IMR-90 (cell line): ENCODE results near the gene IFFO2. TPM values are rescaled to one million over a fixed set of nuclear protein-coding genes. Genes with fewer than 3 reads are reported as not detected.

ENCODE experiments used
- ATAC-seq: fragments of 200-7000 bp; cut with Tn5 transposase; 2 replicates; pipeline ENCODE4 v1.9.1; 2020; ENCODE audit warnings: low read depth, mild to moderate bottlenecking, moderate library complexity
- BruUV-seq: library from RNA; stranded (reverse); fragments of 400-500 nt; replicated peaks from 2 replicates; lab custom pipeline; 2021; lab: Mats Ljungman, UMichigan
- CTCF ChIA-PET: fragments of 300-600 bp; formaldehyde crosslinking; extraction: SDS; loops from one replicate; lab custom pipeline; 2021; ENCODE audit warnings: antibody characterized with exemption; lab: Yijun Ruan, JAX
- POLR2A ChIA-PET: fragments of 300-600 bp; sonication (Branson Sonifier 250); formaldehyde crosslinking; loops from one replicate; lab custom pipeline; 2022; ENCODE audit warnings: antibody characterized with exemption; ENCODE audit not compliant: unreplicated experiment; lab: Charles Lee
- DNase-seq: peaks from one replicate; pipeline ENCODE4 v3.0.0; 2013
- H2AFZ ChIP-seq: replicated peaks from 2 replicates; pipeline ENCODE3; 2013; ENCODE audit warnings: low read length, mild to moderate bottlenecking; ENCODE audit not compliant: poor library complexity
- H2AK5ac ChIP-seq: 2 replicates; pipeline ENCODE4 v1.6.1; 2013; ENCODE audit warnings: low read depth, low read length, inconsistent platforms
- H2AK9ac ChIP-seq: replicated peaks from 2 replicates; pipeline ENCODE3; 2013; ENCODE audit warnings: mild to moderate bottlenecking, low read depth, low read length, moderate library complexity; ENCODE audit not compliant: poor library complexity
- H2BK120ac ChIP-seq: 2 replicates; pipeline ENCODE4 v1.6.1; 2013; ENCODE audit warnings: low read depth, low read length, inconsistent platforms
- H2BK15ac ChIP-seq: 3 replicates; pipeline ENCODE4 v1.6.1; 2013; ENCODE audit warnings: low read depth, low read length, inconsistent platforms
- H2BK20ac ChIP-seq: 2 replicates; pipeline ENCODE4 v1.6.1; 2013; ENCODE audit warnings: low read depth, mild to moderate bottlenecking, inconsistent platforms, low read length, moderate library complexity
- H2BK5ac ChIP-seq: 2 replicates; pipeline ENCODE4 v1.6.1; 2013; ENCODE audit warnings: mild to moderate bottlenecking, low read depth, low read length, inconsistent platforms; ENCODE audit not compliant: poor library complexity, severe bottlenecking
- H3K14ac ChIP-seq: replicated peaks from 2 replicates; pipeline ENCODE4 v1.6.1; 2013; ENCODE audit warnings: low read depth, low read length, inconsistent platforms
- H3K18ac ChIP-seq: 2 replicates; pipeline ENCODE4 v1.6.1; 2013; ENCODE audit warnings: low read depth, low read length, control low read depth
- H3K23ac ChIP-seq: 2 replicates; pipeline ENCODE4 v1.6.1; 2013; ENCODE audit warnings: low read depth, low read length, inconsistent platforms
- H3K27ac ChIP-seq: 2 replicates; pipeline ENCODE4 v1.5.1; 2013; ENCODE audit warnings: mild to moderate bottlenecking, control low read depth, low read length; ENCODE audit not compliant: insufficient read depth
- H3K27me3 ChIP-seq: 2 replicates; pipeline ENCODE4 v1.6.1; 2013; ENCODE audit warnings: low read length; ENCODE audit not compliant: control insufficient read depth, insufficient read depth
- H3K36me3 ChIP-seq: 2 replicates; pipeline ENCODE4 v1.6.1; 2013; ENCODE audit warnings: low read length, mixed read lengths; ENCODE audit not compliant: control insufficient read depth, insufficient read depth
- H3K4ac ChIP-seq: 2 replicates; pipeline ENCODE4 v1.6.1; 2013; ENCODE audit warnings: low read depth, low read length, inconsistent platforms
- H3K4me1 ChIP-seq: 2 replicates; pipeline ENCODE4 v1.6.1; 2013; ENCODE audit warnings: low read length, mixed read lengths; ENCODE audit not compliant: control insufficient read depth, insufficient read depth
- H3K4me2 ChIP-seq: 2 replicates; pipeline ENCODE4 v1.6.1; 2013; ENCODE audit warnings: low read depth, mild to moderate bottlenecking, control low read depth, low read length, moderate library complexity
- H3K4me3 ChIP-seq: 2 replicates; pipeline ENCODE4 v1.5.1; 2013; ENCODE audit warnings: low read depth, mild to moderate bottlenecking, control low read depth, low read length, moderate library complexity; ENCODE audit not compliant: insufficient read depth
- H3K56ac ChIP-seq: 2 replicates; pipeline ENCODE4 v1.6.1; 2013; ENCODE audit warnings: low read length, inconsistent platforms; ENCODE audit not compliant: insufficient read depth; ENCODE audit errors: extremely low read depth
- H3K79me1 ChIP-seq, 2 experiments: 2 replicates each; pipeline ENCODE4 v1.6.1; 2013; ENCODE audit warnings: low read length in 2 of 2, inconsistent platforms in 1 of 2, low read depth in 1 of 2
- H3K9ac ChIP-seq: 2 replicates; pipeline ENCODE4 v1.6.1; 2013; ENCODE audit warnings: low read depth, low read length, control low read depth
- H3K9me1 ChIP-seq: 2 replicates; pipeline ENCODE4 v1.6.1; 2013; ENCODE audit warnings: low read length, inconsistent platforms; ENCODE audit not compliant: insufficient read depth
- H3K9me3 ChIP-seq: 2 replicates; pipeline ENCODE4 v1.6.1; 2013; ENCODE audit warnings: low read length; ENCODE audit not compliant: control insufficient read depth, insufficient read depth
- H4K20me1 ChIP-seq: 2 replicates; pipeline ENCODE4 v1.6.1; 2013; ENCODE audit warnings: low read length, inconsistent platforms; ENCODE audit not compliant: insufficient read depth
- H4K5ac ChIP-seq: 2 replicates; pipeline ENCODE4 v1.6.1; 2013; ENCODE audit warnings: mild to moderate bottlenecking, low read depth, low read length, control low read depth
- H4K8ac ChIP-seq, 2 experiments: 2 replicates each; pipeline ENCODE4 v1.6.1; 2013; ENCODE audit warnings: low read depth in 2 of 2, low read length in 2 of 2, control low read depth in 1 of 2, inconsistent platforms in 1 of 2
- H4K91ac ChIP-seq: 2 replicates; pipeline ENCODE4 v1.6.1; 2013; ENCODE audit warnings: low read depth, low read length, inconsistent platforms; ENCODE audit not compliant: insufficient read depth
- BHLHE40 ChIP-seq: fragments of 150-350 bp; IDR thresholded peaks from 2 replicates; pipeline ENCODE4 v1.6.1; 2016; ENCODE audit warnings: mild to moderate bottlenecking, low read depth, low read length
- CEBPB ChIP-seq: IDR thresholded peaks from 2 replicates; pipeline ENCODE4 v1.6.1; 2012; ENCODE audit warnings: low read depth, low read length, improper control_type of control experiment
- CHD1 ChIP-seq: IDR thresholded peaks from 2 replicates; pipeline ENCODE4 v1.6.1; 2012; ENCODE audit warnings: low read depth, low read length, improper control_type of control experiment
- FOS ChIP-seq: fragments of 150-350 bp; IDR thresholded peaks from 2 replicates; pipeline ENCODE4 v1.6.1; 2016; ENCODE audit warnings: low read depth, low read length
- MAZ ChIP-seq: IDR thresholded peaks from 2 replicates; pipeline ENCODE4 v1.6.1; 2012; ENCODE audit warnings: low read depth, mild to moderate bottlenecking, low read length, improper control_type of control experiment, moderate library complexity, borderline replicate concordance
- MXI1 ChIP-seq: IDR thresholded peaks from 2 replicates; pipeline ENCODE4 v1.6.1; 2012; ENCODE audit warnings: low read depth, mild to moderate bottlenecking, low read length, moderate library complexity, borderline replicate concordance
- NFE2L2 ChIP-seq: fragments of 150-350 bp; IDR thresholded peaks from 2 replicates; pipeline ENCODE4 v1.6.1; 2016; ENCODE audit warnings: low read depth, mild to moderate bottlenecking, low read length
- POLR2A ChIP-seq: IDR thresholded peaks from 2 replicates; pipeline ENCODE4 v1.6.1; 2012; ENCODE audit warnings: mild to moderate bottlenecking, low read depth, low read length
- RFX5 ChIP-seq: IDR thresholded peaks from 2 replicates; pipeline ENCODE4 v1.8.0; 2012; ENCODE audit warnings: low read depth, mild to moderate bottlenecking, low read length, moderate library complexity
- SMC3 ChIP-seq: fragments of 150-350 bp; IDR thresholded peaks from 2 replicates; pipeline ENCODE4 v1.6.1; 2016; ENCODE audit warnings: low read depth, mild to moderate bottlenecking, antibody characterized with exemption, low read length, moderate library complexity
- WGBS, 2 experiments: methylation state at CpG; one replicate each; pipeline versions ENCODE4 v1.1.5 to v1.1.7; 2013; ENCODE audit warnings: missing lambda C conversion rate in 2 of 2; ENCODE audit not compliant: insufficient read length in 1 of 2; ENCODE audit errors: extremely low coverage in 2 of 2; 5-methylcytosine and 5-hydroxymethylcytosine counted together
- dilution Hi-C: fragments of 300-500 bp; cut with HindIII; formaldehyde crosslinking; loops from one replicate; pipeline ENCODE4 v1.14.3; 2018; ENCODE audit warnings: low sequenced_read_pairs; ENCODE audit not compliant: unreplicated experiment
- in situ Hi-C: fragments of 300-500 bp; cut with MboI; formaldehyde crosslinking; loops from 3 replicates; pipeline ENCODE4 v1.14.3; 2019; ENCODE audit warnings: low sequenced_read_pairs, inconsistent platforms, mixed read lengths
- intact Hi-C: fragments of 100-400 bp; cut with micrococcal nuclease; formaldehyde crosslinking; loops from 2 replicates; pipeline ENCODE4 v1.10.0; 2022
- polyA plus RNA-seq, 3 experiments: library from polyadenylated mRNA; depleted of rRNA; stranded (reverse); fragments of >200 nt; gene quantifications; 2 replicates each; pipeline ENCODE4 v1.2.3, GENCODE V29; 2012; ENCODE audit warnings: low replicate concordance in 1 of 3
- total RNA-seq: library from RNA; depleted of rRNA; stranded (reverse); fragments of >200 nt; gene quantifications from 2 replicates; pipeline ENCODE4 v1.2.3, GENCODE V29; 2012
- TF ChIP-seq, protein P1 (sequence below): fragments of 150-350 bp; IDR thresholded peaks from 2 replicates; pipeline ENCODE4 v1.6.1; 2017; ENCODE audit warnings: mild to moderate bottlenecking, antibody characterized with exemption, low read length, low read depth
- TF ChIP-seq, protein P2 (sequence below): fragments of 150-350 bp; IDR thresholded peaks from 2 replicates; pipeline ENCODE4 v1.6.1; 2016; ENCODE audit warnings: low read depth, mild to moderate bottlenecking, low read length, moderate library complexity, borderline replicate concordance

Gene IFFO2
- total and polyA plus RNA-seq, 2 of the 4 experiments (the other 2 are of a cell fraction): 14.5 to 18.2 TPM

DNA sequence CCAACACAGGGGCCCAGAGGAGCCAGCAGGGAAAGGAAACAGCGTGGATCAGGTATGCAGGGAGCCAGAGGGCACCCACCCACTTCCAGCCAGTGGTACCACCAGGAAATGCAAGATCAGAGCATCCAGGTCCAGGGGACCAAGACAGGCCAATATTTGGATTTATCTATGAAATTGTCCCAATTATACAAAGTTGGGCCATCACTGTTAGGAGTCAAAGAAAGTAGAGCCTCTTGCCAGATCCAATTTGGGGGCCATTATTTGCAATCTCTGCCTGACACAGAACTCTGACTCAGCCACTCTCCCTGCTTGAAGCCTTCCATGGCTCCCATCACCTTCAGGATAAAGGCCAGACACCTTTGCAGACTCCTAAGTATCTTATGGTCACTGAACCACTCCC is 75.9 kb downstream of the IFFO2 start:
- Histone ChIP-seq H3K14ac (no peak overlapping the region), H3K9me3 (no peaks in the 10 kb centered on the region), H3K36me3 (peaks cover 2% of the 10 kb centered on the region), H3K4ac (no peak overlapping the region), H4K20me1 (no peaks in the 10 kb centered on the region; the same call in none of the 2 replicates), H3K27me3 (no peaks in the 10 kb centered on the region), H2AK9ac (no peak overlapping the region), H3K9ac (no peak overlapping the region), H3K79me1 (no peaks in the 10 kb centered on the region), H4K8ac (no peak overlapping the region), H2BK120ac (no peak overlapping the region), H2AK5ac (no peak overlapping the region), H4K5ac (no peak overlapping the region), H3K56ac (no peak overlapping the region), H3K18ac (no peak overlapping the region), H3K4me2 (no peak overlapping the region), H3K4me1 (no peaks in the 10 kb centered on the region), H3K9me1 (no peaks in the 10 kb centered on the region), H2BK15ac (no peak overlapping the region), H3K27ac (no peak overlapping the region), H3K4me3 (no peak overlapping the region), H2AFZ (no peak overlapping the region), H2BK20ac (no peak overlapping the region), H4K91ac (no peak overlapping the region), H3K23ac (no peak overlapping the region), H2BK5ac (no peak overlapping the region)
- TF ChIP-seq CEBPB (no peak), RFX5 (no peak), MXI1 (no peak), SMC3 (no peak), BHLHE40 (no peak), NFE2L2 (no peak), POLR2A (no peak), MAZ (no peak), FOS (no peak), CHD1 (no peak)
- TF ChIP-seq, protein P1, sequence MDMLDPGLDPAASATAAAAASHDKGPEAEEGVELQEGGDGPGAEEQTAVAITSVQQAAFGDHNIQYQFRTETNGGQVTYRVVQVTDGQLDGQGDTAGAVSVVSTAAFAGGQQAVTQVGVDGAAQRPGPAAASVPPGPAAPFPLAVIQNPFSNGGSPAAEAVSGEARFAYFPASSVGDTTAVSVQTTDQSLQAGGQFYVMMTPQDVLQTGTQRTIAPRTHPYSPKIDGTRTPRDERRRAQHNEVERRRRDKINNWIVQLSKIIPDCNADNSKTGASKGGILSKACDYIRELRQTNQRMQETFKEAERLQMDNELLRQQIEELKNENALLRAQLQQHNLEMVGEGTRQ: no peak
- TF ChIP-seq, protein P2, sequence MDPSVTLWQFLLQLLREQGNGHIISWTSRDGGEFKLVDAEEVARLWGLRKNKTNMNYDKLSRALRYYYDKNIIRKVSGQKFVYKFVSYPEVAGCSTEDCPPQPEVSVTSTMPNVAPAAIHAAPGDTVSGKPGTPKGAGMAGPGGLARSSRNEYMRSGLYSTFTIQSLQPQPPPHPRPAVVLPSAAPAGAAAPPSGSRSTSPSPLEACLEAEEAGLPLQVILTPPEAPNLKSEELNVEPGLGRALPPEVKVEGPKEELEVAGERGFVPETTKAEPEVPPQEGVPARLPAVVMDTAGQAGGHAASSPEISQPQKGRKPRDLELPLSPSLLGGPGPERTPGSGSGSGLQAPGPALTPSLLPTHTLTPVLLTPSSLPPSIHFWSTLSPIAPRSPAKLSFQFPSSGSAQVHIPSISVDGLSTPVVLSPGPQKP: no peak
- dilution Hi-C loops: no loop called here
- no CpG with 5 or more reads among the region's 1 CpG for WGBS, 2 experiments
- ChIA-PET CTCF (no interaction called here), POLR2A (no interaction called here)
- BruUV-seq: no TSS peak
- DNase-seq: no peak
- in situ Hi-C loops: no loop called here
- ATAC-seq: no peak
- intact Hi-C loops: no loop called here
